AG04449 (cell line): Measurements from ENCODE around the gene EXTL1.

ENCODE experiments used
- CTCF ChIA-PET: fragments of 350-600 bp; formaldehyde crosslinking; extraction: SDS; loops from one replicate; lab custom pipeline; 2021; ENCODE audit warnings: antibody characterized with exemption; lab: Yijun Ruan, JAX
- POLR2A ChIA-PET: fragments of 400-600, 350-600 bp; formaldehyde crosslinking; extraction: SDS; loops from one replicate; lab custom pipeline; 2020; ENCODE audit warnings: antibody characterized with exemption, inconsistent platforms; lab: Yijun Ruan, JAX
- DNase-seq: peaks from one replicate; pipeline ENCODE4 v3.0.0-alpha.2; 2010; ENCODE audit warnings: low read depth, low spot score
- H3K4me3 ChIP-seq: 2 replicates; pipeline ENCODE4 v1.5.1; 2011; ENCODE audit warnings: low read depth, mild to moderate bottlenecking, control low read depth, low read length
- TF ChIP-seq, protein P1 (sequence below): IDR thresholded peaks from one replicate; pipeline ENCODE4 v1.5.1; 2011; ENCODE audit warnings: mild to moderate bottlenecking, moderate library complexity, low read length, control low read depth, inconsistent platforms; ENCODE audit not compliant: insufficient read depth; ENCODE audit errors: missing control alignments

Gene EXTL1

DNA sequence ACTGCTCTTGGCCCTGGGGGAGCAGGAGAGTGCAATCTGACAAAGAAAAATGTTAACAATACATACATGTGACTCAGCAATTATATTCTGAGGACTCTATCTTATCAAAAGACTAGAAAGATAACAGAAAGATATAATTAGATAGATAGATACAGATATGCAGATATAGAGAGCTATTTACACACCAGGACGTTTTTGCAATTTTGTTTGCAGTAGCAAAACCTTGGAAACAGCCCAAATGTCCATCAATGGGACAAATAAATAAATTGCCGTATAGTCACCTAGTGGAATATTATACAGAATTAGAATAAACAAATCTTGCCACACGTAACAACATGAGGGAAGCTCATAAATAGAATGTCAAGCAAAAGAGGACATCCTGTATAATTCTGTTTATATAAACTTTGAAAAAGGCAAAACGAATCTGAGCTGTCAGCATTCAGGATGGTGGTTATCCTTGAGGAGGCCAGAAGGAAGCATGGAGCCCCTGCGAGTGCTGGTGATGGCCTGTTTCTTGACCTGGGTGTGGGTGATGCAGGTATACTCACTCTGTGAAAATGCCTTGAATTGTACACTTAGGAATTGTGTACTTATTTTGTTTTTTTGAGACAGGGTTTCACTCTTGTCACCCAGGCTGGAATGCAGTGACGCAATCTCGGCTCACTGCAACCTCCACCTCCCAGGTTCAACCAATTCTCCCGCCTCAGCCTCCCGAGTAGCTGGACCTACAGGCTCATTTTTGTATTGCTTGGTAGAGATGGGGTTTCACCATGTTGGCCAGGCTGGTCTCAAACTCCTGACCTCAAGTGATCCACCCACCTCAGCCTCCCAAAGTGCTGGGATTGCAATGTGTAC, 58.6 kb downstream of the EXTL1 start:
- POLR2A ChIA-PET, result no interaction called here
- CTCF ChIA-PET, result interaction anchor here (0.9 to 1.4 kb wide), 3 partner anchors 44 to 242 kb away, joined by 3 read pairs; no protein-coding TSS in a partner anchor
- H3K4me3 ChIP-seq, result no peak overlapping the region
- no peak for DNase-seq
- TF ChIP-seq, protein P1, sequence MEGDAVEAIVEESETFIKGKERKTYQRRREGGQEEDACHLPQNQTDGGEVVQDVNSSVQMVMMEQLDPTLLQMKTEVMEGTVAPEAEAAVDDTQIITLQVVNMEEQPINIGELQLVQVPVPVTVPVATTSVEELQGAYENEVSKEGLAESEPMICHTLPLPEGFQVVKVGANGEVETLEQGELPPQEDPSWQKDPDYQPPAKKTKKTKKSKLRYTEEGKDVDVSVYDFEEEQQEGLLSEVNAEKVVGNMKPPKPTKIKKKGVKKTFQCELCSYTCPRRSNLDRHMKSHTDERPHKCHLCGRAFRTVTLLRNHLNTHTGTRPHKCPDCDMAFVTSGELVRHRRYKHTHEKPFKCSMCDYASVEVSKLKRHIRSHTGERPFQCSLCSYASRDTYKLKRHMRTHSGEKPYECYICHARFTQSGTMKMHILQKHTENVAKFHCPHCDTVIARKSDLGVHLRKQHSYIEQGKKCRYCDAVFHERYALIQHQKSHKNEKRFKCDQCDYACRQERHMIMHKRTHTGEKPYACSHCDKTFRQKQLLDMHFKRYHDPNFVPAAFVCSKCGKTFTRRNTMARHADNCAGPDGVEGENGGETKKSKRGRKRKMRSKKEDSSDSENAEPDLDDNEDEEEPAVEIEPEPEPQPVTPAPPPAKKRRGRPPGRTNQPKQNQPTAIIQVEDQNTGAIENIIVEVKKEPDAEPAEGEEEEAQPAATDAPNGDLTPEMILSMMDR, result no peak

DNA sequence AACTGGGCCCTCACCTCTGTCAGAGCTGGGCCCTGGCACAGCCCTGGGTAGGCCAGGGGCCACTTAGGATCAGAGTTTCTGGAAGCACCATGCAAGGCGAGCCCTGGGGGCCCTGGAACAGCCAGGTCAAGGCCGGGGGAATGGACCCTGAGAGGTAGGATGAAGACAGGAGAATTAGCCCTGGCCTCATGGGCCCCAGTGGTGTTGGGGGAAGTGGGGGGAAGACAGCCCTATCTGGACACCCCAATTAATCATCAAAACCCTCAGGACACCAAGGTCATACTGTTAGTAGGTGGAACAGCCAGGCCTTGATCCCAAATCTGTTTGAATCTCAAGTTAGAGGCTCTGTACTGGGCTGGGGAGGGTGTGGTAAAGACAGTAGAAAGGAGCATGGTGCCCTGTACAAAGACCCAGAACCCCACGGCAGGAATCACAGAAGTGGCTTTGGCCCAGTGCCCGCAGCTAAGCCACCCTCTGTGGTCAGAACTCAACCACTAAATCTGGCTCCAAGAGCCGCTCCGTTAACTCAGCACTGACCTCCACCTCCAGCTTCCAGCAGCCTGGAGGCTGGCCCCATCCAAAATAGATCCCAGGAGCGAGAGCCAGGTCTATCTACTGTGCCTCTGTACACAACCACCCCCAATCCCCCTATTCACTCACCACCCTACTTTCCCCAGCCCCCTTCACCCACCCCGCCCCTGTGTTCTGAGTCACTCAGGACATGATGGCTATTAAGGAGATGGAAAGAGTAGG, 59.9 kb downstream of the EXTL1 start:
- ChIA-PET CTCF (interaction anchor here (1.4 kb wide), 1 partner anchor 45 kb away, joined by 3 read pairs; no protein-coding TSS in a partner anchor), POLR2A (no interaction called here)
- no peak overlapping the region for H3K4me3 ChIP-seq
- DNase-seq, result no peak
- TF ChIP-seq, protein P1, result no peak

DNA sequence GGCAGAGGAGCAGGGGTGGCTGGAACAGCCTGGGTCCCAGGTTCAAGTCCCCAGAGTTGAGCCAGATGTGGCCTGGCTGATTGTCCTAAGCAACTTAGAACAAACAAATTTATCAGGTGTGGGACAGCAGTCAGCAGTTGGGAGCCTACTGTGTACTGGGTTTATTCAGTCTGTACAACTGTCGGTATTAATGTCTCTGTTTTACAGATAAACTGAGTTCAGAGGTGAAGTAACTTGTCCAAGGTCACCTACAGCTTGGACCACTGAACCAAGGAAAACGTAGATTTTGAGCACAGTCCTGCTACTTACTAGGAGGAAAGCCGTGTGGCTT, 60.4 kb downstream of the EXTL1 start:
- CTCF ChIA-PET, result no interaction called here
- TF ChIP-seq, protein P1, result no peak
- no peak overlapping the region for H3K4me3 ChIP-seq
- POLR2A ChIA-PET, result no interaction called here
- DNase-seq, result no peak

DNA sequence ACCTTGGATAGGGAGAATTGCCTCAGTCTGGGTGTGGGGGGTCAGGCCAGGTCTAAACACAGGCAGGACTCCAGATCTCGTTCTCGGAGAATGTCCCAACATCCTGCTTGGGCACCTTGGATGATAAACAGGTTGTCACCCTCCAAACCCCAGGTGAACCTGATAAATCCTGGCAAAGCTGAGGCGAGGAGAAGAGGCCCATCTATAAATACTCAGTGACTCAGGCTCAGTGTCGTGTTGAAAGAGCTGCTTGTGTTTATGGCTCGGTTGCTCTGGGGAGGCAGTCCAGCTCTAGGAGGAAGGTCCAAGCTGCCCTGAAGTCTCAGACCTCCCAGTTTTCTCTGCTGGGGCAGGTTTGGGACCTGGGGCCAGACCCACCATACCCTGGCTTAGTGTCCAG, 61.6 kb downstream of the EXTL1 start:
- ChIA-PET POLR2A (interaction anchor here (0.6 kb wide), 1 partner anchor 18 kb away, joined by 3 read pairs; no protein-coding TSS in a partner anchor), CTCF (interaction anchor here (0.7 to 2.9 kb wide), 5 partner anchors 13 to 47 kb away, joined by 3 to 7 read pairs (median 3); no protein-coding TSS in a partner anchor)
- TF ChIP-seq, protein P1, result no peak
- no peak overlapping the region for H3K4me3 ChIP-seq
- DNase-seq, result no peak

DNA sequence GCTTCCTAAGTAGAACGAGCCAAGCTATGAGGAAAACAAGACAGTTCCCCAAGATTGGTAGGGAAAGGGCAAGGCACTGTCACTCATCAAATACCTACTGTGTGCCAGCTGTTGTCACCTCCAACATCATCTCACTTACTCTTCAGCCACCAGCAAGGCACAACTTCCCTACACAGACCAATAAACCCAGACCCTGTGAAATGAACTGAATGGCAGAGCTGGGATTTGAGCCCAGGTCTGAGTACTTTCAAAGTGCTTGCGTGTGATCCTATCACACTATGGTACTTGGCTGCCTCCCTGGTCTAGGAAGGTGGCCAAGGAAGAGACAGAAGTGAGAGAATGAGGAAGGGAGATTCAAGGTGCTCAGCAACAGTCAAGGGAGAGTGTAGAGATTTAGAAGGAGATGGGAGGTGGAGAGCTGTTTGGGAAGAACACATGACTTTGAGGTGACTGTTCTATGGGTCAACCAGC, 62.6 kb downstream of the EXTL1 start:
- TF ChIP-seq, protein P1, result no peak
- no peak for DNase-seq
- ChIA-PET POLR2A (no interaction called here), CTCF (interaction anchor here (0.7 to 2.9 kb wide), 3 partner anchors 16 to 47 kb away, joined by 3 to 7 read pairs (median 7); no protein-coding TSS in a partner anchor)
- no peak overlapping the region for H3K4me3 ChIP-seq

DNA sequence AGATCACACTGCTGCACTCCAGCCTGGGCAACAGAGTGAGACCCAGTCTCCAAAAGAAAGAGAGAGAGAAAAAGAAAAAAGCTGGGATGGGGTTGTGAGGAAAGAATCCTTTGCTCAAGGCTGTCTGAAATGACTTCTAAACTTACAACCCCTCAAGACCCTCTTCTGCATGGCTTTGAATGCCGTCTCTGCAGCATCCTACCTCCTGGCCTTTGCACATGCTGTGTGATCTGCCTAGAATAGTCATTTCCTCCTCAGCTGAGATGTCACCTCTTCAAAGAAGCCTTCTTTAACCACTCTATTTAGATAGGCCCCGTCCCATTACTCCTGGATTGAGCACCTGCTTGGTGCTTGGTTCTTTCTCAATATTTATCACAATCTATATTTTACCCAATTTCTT, 63.3 kb downstream of the EXTL1 start:
- TF ChIP-seq, protein P1, result no peak
- POLR2A ChIA-PET, result no interaction called here
- DNase-seq, result no peak
- H3K4me3 ChIP-seq, result no peak overlapping the region
- CTCF ChIA-PET, result interaction anchor here (1.0 to 3.8 kb wide), 4 partner anchors 16 to 60 kb away, joined by 4 to 10 read pairs (median 7); no protein-coding TSS in a partner anchor
